T1000 (cell line): Measurements from ENCODE around the gene CYP4F3.
"Not testable (repeated sequence)": the region's sequence is repeated elsewhere in the genome, so short reads cannot be mapped to it uniquely, and the experiment has no call there.

Experiments used
- DNase-seq: peaks from one replicate; lab custom pipeline; 2025; ENCODE audit warnings: mixed read lengths; lab: John Stamatoyannopoulos, UW

Gene CYP4F3

DNA sequence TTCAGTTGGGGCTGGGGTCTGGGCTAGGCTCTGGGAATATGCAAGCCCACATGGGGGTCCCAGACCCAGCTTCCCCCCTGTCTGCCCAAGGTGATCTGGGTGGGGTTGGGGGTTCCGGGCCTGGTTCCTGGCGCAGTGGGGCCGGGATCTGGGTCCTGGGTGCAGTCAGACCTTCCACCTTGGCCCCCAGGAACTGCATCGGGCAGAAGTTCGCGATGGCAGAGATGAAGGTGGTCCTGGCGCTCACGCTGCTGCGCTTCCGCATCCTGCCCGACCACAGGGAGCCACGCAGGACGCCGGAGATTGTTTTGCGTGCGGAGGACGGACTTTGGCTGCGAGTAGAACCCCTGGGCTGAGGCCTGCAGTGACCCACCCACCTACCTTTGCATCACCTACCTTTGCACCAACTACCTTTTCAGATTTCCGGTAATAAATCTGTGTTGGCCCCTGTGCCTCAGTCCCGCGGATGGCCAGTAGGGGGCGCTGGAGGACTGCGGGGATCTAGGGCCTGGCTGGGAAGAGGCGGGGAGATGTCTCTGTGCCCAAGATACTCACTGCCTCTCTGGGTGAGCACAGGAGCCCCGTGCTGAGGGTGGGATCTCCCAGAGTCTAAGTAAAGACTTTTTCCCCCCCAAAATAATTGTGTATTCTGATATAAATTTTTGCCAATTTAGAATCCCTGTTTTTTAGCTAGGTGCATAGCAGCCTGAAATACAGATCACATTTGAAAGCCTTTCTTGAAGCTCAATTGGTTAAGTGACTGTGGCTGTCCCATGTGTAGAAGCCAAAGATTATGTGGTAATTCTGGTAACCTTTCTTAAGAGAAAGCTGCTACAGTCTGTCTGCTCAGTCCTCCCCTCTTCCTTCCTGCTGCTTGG is 11.5 kb upstream of the CYP4F3 start:
- no peak for DNase-seq

DNA sequence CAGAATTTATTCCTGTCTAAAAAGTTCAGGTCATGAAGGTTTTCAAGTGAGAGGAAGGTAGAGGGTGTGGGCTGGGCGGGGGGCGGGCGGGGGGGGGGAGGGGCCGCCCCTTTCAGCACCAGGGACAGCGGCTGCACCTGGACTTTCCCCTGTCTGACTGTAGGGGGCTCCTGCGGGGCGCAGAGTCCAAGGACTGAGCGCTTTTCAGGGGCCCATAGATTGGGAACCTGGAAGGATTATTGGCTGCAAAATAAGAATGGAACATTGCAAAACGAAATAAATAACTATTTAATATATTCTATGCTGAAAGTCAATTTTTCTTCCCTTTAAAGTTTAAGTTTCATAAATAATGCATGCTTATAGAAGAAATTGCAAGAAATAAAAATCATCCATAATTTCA is 8.9 kb upstream of the CYP4F3 start:
- no peak for DNase-seq

- DNase-seq = no peak
These were observed 7.4 kb upstream of the CYP4F3 start for GRCh38 chr19:15633082-15633835.

GRCh38 chr19:15634105-15634504 is 6.6 kb upstream of the CYP4F3 start:
- no peak for DNase-seq

- DNase-seq = no peak
These were observed 5.5 kb upstream of the CYP4F3 start for GRCh38 chr19:15635016-15635805.

- no peak for DNase-seq
These were observed 4.7 kb upstream of the CYP4F3 start for GRCh38 chr19:15636026-15636425.

DNA sequence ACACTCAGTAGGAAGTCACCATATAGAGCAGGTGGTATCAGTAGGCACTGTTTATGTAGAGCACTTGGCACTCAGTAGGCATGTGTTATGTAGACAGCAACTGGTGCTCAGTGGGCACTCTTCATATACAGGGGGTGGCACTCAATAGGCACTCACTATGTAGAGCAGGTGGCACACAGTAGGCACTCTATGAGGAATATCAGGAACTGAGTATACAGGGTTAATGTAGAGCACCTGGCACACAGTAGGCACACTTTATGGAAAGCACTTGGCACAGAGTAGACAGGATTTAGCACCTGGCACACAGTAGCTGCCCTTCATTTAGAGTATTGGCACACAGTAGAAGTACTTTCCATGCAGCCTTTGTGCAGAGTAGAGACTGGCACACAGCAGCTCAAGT is 1.1 kb upstream of the CYP4F3 start:
- no peak for DNase-seq

- DNase-seq = no peak
These were observed 354 bp downstream of the CYP4F3 start for GRCh38 chr19:15640904-15641597.

- DNase-seq = no peak
These were observed 1.3 kb downstream of the CYP4F3 start for GRCh38 chr19:15641901-15642491.

- DNase-seq = no peak
These were observed 2.1 kb downstream of the CYP4F3 start for GRCh38 chr19:15642807-15643206.

- no peak for DNase-seq
These were observed 2.7 kb downstream of the CYP4F3 start for GRCh38 chr19:15643387-15643786.

DNA sequence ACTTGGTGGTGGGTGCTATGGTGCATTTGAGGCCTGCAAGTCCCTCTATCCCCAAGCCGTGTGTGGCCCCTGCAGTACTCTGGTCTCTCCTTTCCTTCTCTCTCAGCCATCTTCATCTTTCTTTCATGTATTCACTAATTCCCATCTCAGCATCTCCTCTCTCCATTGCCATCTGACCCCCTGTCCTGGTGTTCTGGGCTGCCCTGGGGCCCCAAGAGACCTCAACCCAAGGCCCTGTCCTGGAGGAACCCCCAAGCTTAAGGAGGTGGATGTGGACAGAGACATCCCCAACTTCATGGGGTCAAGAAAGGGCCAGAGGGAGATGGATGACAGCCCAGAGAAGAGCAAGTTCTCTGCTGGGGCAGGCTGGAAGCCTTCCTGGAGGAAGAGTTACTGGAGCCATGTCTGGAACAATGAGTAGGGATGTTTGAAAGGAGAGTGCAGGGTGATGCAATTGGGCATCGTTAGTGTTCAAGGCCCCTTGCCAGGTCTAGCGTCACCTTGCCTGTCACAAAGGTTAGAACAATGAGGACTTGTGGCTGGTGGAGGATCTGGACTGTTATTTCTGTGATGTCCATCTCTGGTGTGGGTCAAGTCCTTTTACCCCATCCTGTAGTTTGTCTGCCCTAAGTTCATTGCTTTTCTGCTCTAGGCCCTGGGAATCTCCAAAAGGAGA is 3.5 kb downstream of the CYP4F3 start:
- no peak for DNase-seq

DNA sequence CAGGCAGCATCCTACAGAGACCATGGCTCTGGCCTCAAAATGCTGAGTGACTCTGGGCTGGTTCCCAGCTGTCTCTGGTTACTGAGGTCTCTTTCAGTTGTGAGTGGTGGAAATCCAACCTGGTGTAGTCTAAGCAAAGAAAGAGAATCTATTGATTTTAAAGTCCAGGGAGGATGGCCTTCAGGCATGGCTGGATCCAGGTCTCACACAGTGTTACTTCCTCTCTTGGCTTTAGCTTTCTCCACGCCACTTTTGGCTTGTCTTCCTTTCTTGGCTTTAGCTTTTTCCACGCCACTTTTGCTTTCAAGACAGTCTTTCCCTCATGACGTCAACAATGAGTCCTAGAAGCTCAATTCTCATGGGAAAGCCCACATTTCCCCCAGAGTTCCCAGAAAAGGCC is 4.1 kb downstream of the CYP4F3 start:
- DNase-seq = no peak

- no peak for DNase-seq
These were observed 8.8 kb downstream of the CYP4F3 start for GRCh38 chr19:15649526-15649925.

DNA sequence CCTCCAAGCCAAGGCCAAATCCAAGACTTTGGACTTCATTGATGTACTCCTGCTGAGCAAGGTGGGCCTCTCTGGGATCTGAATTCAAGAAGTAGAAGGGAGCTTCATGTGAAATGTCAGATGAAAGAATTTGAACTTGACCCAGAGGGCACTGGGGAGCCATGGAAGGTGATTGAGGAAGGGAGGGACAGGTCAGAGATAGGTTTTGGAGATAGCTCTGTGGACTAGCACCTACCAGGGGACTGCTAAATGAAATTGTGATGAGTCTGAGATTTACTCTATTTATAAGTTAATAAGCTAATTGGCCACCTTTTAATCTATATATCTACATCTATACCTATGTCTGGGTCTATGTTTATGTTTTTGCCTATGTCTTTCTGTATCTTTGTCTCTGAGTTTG is 9.4 kb downstream of the CYP4F3 start:
- DNase-seq = not testable (repeated sequence)

- no peak for DNase-seq
These were observed 11.1 kb downstream of the CYP4F3 start for GRCh38 chr19:15651791-15652190.

DNA sequence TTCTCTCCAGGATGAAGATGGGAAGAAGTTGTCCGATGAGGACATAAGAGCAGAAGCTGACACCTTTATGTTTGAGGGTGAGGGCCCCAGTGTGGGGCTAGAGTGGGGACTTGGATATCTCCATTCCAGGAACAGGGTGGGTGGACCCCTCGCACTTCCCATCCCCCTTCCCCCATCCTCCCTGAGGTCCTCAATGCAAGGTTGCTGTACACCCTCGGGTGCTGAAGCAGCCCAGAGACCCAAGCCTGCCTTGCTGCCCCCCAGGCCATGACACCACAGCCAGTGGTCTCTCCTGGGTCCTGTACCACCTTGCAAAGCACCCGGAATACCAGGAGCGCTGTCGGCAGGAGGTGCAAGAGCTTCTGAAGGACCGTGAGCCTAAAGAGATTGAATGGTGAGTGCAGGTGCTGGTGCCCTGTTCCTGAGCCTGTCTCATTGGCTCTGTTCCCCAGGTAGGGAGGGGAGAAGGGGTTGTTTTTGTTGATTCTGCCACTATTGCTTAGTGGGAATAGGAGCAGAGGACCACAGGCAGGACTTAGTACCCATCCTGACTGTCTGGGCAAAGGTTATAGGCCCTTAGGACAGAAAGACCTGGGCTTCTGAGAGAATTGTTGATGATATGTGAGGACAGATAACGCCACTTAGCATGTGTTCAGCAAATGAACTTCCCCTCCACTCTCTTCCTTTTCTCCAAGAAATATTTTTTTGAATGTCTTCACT is 12.0 kb downstream of the CYP4F3 start:
- DNase-seq = no peak

GRCh38 chr19:15656467-15656866 is 15.8 kb downstream of the CYP4F3 start:
- no peak for DNase-seq

- DNase-seq = no peak
These were observed 22.6 kb downstream of the CYP4F3 start for GRCh38 chr19:15663247-15663646.

- no peak for DNase-seq
These were observed 25.5 kb downstream of the CYP4F3 start for GRCh38 chr19:15666186-15666585.
